ENCODE results near the gene VPS37D. TPM values are rescaled to one million over a fixed set of nuclear protein-coding genes. Genes with fewer than 3 reads are reported as not detected.

VPS37D gene
- total RNA-seq, 1 experiment from 2014 or later = 0.85 TPM

- Histone ChIP-seq H2AK5ac (ENCODE audit: insufficient read length, low read length) (no peak overlapping the region), H3K4ac (ENCODE audit: low read depth, low read length) (no peak overlapping the region), H4K8ac (replicated peaks; ENCODE audit: insufficient read length, low read depth, low read length) (no peak overlapping the region), H2BK120ac (ENCODE audit: low read depth, low read length, poor library complexity, severe bottlenecking) (no peak overlapping the region), H3K23me2 (ENCODE audit: insufficient read length, low read depth, low read length, poor library complexity, severe bottlenecking) (peaks cover 9% of the 10 kb centered on the region), H3K4me2 (ENCODE audit: insufficient read depth, insufficient read length, low read length) (no peak overlapping the region), H3K14ac (ENCODE audit: insufficient read depth, low read length) (no peak overlapping the region), H3K9me3 (ENCODE audit: control insufficient read depth, low read depth, low read length) (no peaks in the 10 kb centered on the region), H3K27ac (ENCODE audit: insufficient read length, low read depth, low read length) (no peak overlapping the region), H3K23ac (ENCODE audit: insufficient read length, low read depth, low read length) (no peak overlapping the region), H3K79me1 (ENCODE audit: insufficient read depth, low read depth, low read length, poor library complexity, severe bottlenecking) (no peaks in the 10 kb centered on the region), H4K5ac (ENCODE audit: insufficient read length, low read depth, low read length) (no peak overlapping the region), H4K20me1 (ENCODE audit: control insufficient read depth, insufficient read depth, insufficient read length) (no peaks in the 10 kb centered on the region), H3K79me2 (ENCODE audit: insufficient read depth, low read length) (no peaks in the 10 kb centered on the region), H2AFZ (ENCODE audit: low read length) (no peak overlapping the region), H3K9ac (ENCODE audit: extremely low read depth, insufficient read length, low read length) (no peak overlapping the region), H3K18ac (ENCODE audit: insufficient read length, low read depth, low read length) (no peak overlapping the region), H2BK12ac (ENCODE audit: insufficient read length, low read depth, low read length) (no peak overlapping the region), H3K4me1 (ENCODE audit: insufficient read depth, low read length) (no peaks in the 10 kb centered on the region), H3K56ac (ENCODE audit: insufficient read length, low read depth, low read length) (no peak overlapping the region), H2BK20ac (ENCODE audit: low read depth, low read length, poor library complexity, severe bottlenecking) (no peak overlapping the region), H3T11ph (ENCODE audit: low read length) (no peak overlapping the region), H4K91ac (ENCODE audit: insufficient read length, low read depth, low read length) (no peak overlapping the region), H2BK5ac (ENCODE audit: insufficient read length, low read length) (no peak overlapping the region), H3K27me3 (ENCODE audit: insufficient read depth, low read length) (peaks cover 3% of the 10 kb centered on the region; the same call in 1 of the 2 replicates), H2BK15ac (ENCODE audit: low read depth, low read length) (no peak overlapping the region)
- no peak overlapping the region for H3K27ac Mint-ChIP-seq
- H3K36me3 Mint-ChIP-seq (ENCODE audit: insufficient read depth in 1 of 3, low read depth in 3 of 3) = peaks cover 0 to 1% (median 0%) of the 10 kb centered on the region in 3 experiments; a peak in 2 of 7 replicates
- DNase-seq = no peak
- H3K9me3 Mint-ChIP-seq = no peaks in the 10 kb centered on the region; a peak in 1 of 5 replicates
- H3K4me1 Mint-ChIP-seq = peaks cover 0 to 7% of the 10 kb centered on the region in 2 experiments; a peak in 2 of 4 replicates
- H3K27me3 Mint-ChIP-seq (ENCODE audit: low read depth) = peaks cover 40% of the 10 kb centered on the region
- TF ChIP-seq, protein P1, sequence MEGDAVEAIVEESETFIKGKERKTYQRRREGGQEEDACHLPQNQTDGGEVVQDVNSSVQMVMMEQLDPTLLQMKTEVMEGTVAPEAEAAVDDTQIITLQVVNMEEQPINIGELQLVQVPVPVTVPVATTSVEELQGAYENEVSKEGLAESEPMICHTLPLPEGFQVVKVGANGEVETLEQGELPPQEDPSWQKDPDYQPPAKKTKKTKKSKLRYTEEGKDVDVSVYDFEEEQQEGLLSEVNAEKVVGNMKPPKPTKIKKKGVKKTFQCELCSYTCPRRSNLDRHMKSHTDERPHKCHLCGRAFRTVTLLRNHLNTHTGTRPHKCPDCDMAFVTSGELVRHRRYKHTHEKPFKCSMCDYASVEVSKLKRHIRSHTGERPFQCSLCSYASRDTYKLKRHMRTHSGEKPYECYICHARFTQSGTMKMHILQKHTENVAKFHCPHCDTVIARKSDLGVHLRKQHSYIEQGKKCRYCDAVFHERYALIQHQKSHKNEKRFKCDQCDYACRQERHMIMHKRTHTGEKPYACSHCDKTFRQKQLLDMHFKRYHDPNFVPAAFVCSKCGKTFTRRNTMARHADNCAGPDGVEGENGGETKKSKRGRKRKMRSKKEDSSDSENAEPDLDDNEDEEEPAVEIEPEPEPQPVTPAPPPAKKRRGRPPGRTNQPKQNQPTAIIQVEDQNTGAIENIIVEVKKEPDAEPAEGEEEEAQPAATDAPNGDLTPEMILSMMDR (conservative IDR thresholded peaks at IDR 0.05) = no peak
- peak overlapping the region; percentile 29 to 48; a peak in 2 of 5 replicates for H3K4me3 Mint-ChIP-seq
- WGBS (ENCODE audit: extremely low coverage, insufficient read length, low lambda C conversion rate) = no CpG with 5 or more reads among the region's 3 CpGs
Measured at GRCh38 chr7:73721377-73721817, 53.8 kb downstream of the VPS37D start.

Small RNA genes lying within 50 kb of the gene (microRNA-seq; reads per million reads assigned to microRNA genes)
- gene MIR4284 (ENCODE audit: borderline microRNAs expressed) = not detected

Other genes starting within 250 kb of the VPS37D start
- gene FZD9, start 234.1 kb upstream of the VPS37D start, total RNA-seq (2021) = 1.9 and 2.1 TPM in 2 replicates
- 95.7 and 96.4 TPM in 2 replicates for gene BAZ1B, start 145.5 kb upstream of the VPS37D start, total RNA-seq (2021)
- 46.4 and 48.9 TPM in 2 replicates for gene BCL7B, start 110.1 kb upstream of the VPS37D start, total RNA-seq (2021)
- gene TBL2, start 89.3 kb upstream of the VPS37D start, total RNA-seq (2021) = 24.9 and 26.7 TPM in 2 replicates
- 5.5 and 6.1 TPM in 2 replicates for gene MLXIPL, start 43.3 kb upstream of the VPS37D start, total RNA-seq (2021)
- 8.1 and 8.7 TPM in 2 replicates for gene DNAJC30, start 15.6 kb downstream of the VPS37D start, total RNA-seq (2021)
- 68.5 and 78.1 TPM in 2 replicates for gene BUD23, start 15.8 kb downstream of the VPS37D start, total RNA-seq (2021)
- gene STX1A, start 51.8 kb downstream of the VPS37D start, total RNA-seq (2021) = 9.3 and 10.1 TPM in 2 replicates
- 29.4 and 34.4 TPM in 2 replicates for gene ABHD11, start 71.0 kb downstream of the VPS37D start, total RNA-seq (2021)
- 16.5 and 16.9 TPM in 2 replicates for gene CLDN3, start 102.4 kb downstream of the VPS37D start, total RNA-seq (2021)
- gene CLDN4, start 163.2 kb downstream of the VPS37D start, total RNA-seq (2021) = 15.5 and 15.6 TPM in 2 replicates
- 13.5 and 14.9 TPM in 2 replicates for gene METTL27, start 174.7 kb downstream of the VPS37D start, total RNA-seq (2021)
- not detected in 2 replicates for gene TMEM270, start 193.3 kb downstream of the VPS37D start, total RNA-seq (2021)

Measured in H9 (cell line).